Measurements from ENCODE around the gene OR51A7. TPM values are rescaled to one million over a fixed set of nuclear protein-coding genes. Genes with fewer than 3 reads are reported as not detected.

The OR51A7 gene
- total RNA-seq, 3 donors from 2014 or later, result not detected

GRCh38 chr11:4881188-4881587, 22.4 kb upstream of the OR51A7 start:
- Histone ChIP-seq H3K36me3 (no peaks in the 10 kb centered on the region), H3K9me3 (no peaks in the 10 kb centered on the region), H3K27ac (no peak overlapping the region), H3K4me1 (no peaks in the 10 kb centered on the region), H3K27me3 (peaks cover 0 to 5% of the 10 kb centered on the region in 2 donors), H3K4me3 (no peak overlapping the region)
- TF ChIP-seq CTCF (IDR thresholded peaks at IDR 0.05), result no peak
- TF ChIP-seq POLR2AphosphoS5 (IDR thresholded peaks at IDR 0.05), result no peak
- TF ChIP-seq POLR2A (IDR thresholded peaks at IDR 0.05), result no peak
- no peak for DNase-seq (ENCODE audit: low spot score in 2 of 2)
- intact Hi-C loops (cut with DNase I; ENCODE audit: low total_unique reads), result no loop called here

GRCh38 chr11:4881860-4882500, 21.6 kb upstream of the OR51A7 start, which contains the start of gene OR51T1:
Gene OR51T1 (plus strand): TSS chr11:4881900. CDS start chr11:4881900, 0 bp downstream.
- Histone ChIP-seq H3K27ac (no peak within 1 kb of the TSS), H3K4me1 (no peaks in the 10 kb centered on the region), H3K9me3 (no peaks in the 10 kb centered on the region), H3K4me3 (no peak within 1 kb of the TSS), H3K36me3 (no peaks in the 10 kb centered on the region), H3K27me3 (peaks cover 0 to 5% of the 10 kb centered on the region in 2 donors)
- no peak for DNase-seq (ENCODE audit: low spot score in 2 of 2)
- intact Hi-C loops (cut with DNase I; ENCODE audit: low total_unique reads), result no loop called here
- TF ChIP-seq CTCF (IDR thresholded peaks at IDR 0.05), result no peak
- no peak for TF ChIP-seq POLR2A (IDR thresholded peaks at IDR 0.05)
- TF ChIP-seq POLR2AphosphoS5 (IDR thresholded peaks at IDR 0.05), result no peak

- peaks cover 0 to 5% of the 10 kb centered on the region in 2 donors for H3K27me3 ChIP-seq
- H3K4me1 ChIP-seq, result no peaks in the 10 kb centered on the region
- H3K9me3 ChIP-seq, result no peaks in the 10 kb centered on the region
- no peaks in the 10 kb centered on the region for H3K36me3 ChIP-seq
- H3K4me3 ChIP-seq, result no peak overlapping the region
- DNase-seq (ENCODE audit: low spot score in 2 of 2), result no peak
- intact Hi-C loops (cut with DNase I; ENCODE audit: low total_unique reads), result no loop called here
- no peak overlapping the region for H3K27ac ChIP-seq
- TF ChIP-seq POLR2A (IDR thresholded peaks at IDR 0.05) (no peak), POLR2AphosphoS5 (IDR thresholded peaks at IDR 0.05) (no peak), CTCF (IDR thresholded peaks at IDR 0.05) (no peak)
Observed at GRCh38 chr11:4882543-4882942, 21.0 kb upstream of the OR51A7 start.

DNA sequence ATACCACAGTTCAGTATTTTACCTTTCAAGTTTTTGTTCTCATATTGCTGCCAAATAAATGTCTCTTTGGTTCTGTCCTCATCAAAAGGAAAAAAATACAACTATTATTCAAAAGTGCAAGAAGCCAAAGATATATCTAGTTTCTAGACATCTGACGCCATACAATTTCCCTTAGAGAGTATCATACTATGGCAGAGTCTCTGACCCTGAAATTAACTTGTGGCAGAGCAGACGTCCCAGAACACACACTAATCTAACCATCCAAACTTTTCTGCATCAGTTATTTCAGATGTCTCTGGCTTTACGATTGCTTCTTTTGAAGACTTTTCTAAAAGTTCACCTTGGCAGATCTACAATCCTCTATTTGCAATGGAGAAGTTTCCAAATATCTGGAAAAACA, 19.2 kb upstream of the OR51A7 start:
- Histone ChIP-seq H3K4me1 (no peaks in the 10 kb centered on the region), H3K9me3 (no peaks in the 10 kb centered on the region), H3K4me3 (no peak overlapping the region), H3K27ac (no peak overlapping the region), H3K36me3 (no peaks in the 10 kb centered on the region), H3K27me3 (peaks cover 0 to 5% of the 10 kb centered on the region in 2 donors)
- intact Hi-C loops (cut with DNase I; ENCODE audit: low total_unique reads), result no loop called here
- no peak for DNase-seq (ENCODE audit: low spot score in 2 of 2)
- TF ChIP-seq POLR2A (IDR thresholded peaks at IDR 0.05) (no peak), POLR2AphosphoS5 (IDR thresholded peaks at IDR 0.05) (no peak), CTCF (IDR thresholded peaks at IDR 0.05) (no peak)

DNA sequence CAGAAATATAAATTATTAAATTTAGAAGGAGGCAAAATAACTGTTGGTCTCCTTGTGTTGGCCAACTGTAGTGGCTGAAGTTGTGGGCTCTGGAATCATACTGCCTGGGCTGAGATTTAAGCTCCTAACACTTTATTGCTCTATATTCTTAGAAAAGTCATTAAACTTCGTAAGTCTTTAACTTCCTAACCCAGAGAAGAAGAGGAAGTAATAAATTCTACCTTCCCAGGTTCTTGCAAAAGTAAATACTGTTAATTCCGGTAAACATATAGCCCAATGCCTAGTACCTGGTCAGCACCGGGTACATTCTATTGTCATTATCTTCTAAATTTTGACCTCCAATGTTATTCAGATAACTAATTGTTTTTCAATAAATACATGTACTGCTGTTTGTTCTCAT, 17.4 kb upstream of the OR51A7 start:
- Histone ChIP-seq H3K36me3 (no peaks in the 10 kb centered on the region), H3K9me3 (no peaks in the 10 kb centered on the region), H3K27ac (no peak overlapping the region), H3K27me3 (no peaks in the 10 kb centered on the region), H3K4me1 (no peaks in the 10 kb centered on the region), H3K4me3 (no peak overlapping the region)
- intact Hi-C loops (cut with DNase I; ENCODE audit: low total_unique reads), result no loop called here
- no peak for TF ChIP-seq POLR2A (IDR thresholded peaks at IDR 0.05)
- no peak for DNase-seq (ENCODE audit: low spot score in 2 of 2)
